ENCODE results near the gene KDM5B. TPM values are rescaled to one million over a fixed set of nuclear protein-coding genes. Genes with fewer than 3 reads are reported as not detected.
A peak's percentile ranks its signal among the peaks of the same experiment; 100 is the strongest.

KDM5B gene
- 13.5 TPM for polyA plus RNA-seq (2012; ENCODE audit: missing spikeins)

- FAIRE-seq: no peak
- DNase-seq (ENCODE audit: insufficient read length): peak; percentile 44
- peak; percentile 74 for TF ChIP-seq POLR2AphosphoS5 (IDR thresholded peaks at IDR 0.05; ENCODE audit: low read depth, low read length)
- peak; percentile 91 for TF ChIP-seq POLR2A (IDR thresholded peaks at IDR 0.05; ENCODE audit: low read depth, low read length)
- TF ChIP-seq TAF1 (IDR thresholded peaks at IDR 0.05; ENCODE audit: borderline replicate concordance, low read depth, low read length): no peak
Observed at GRCh38 chr1:202807926-202808757, at the start of gene KDM5B. Gene KDM5B (minus strand): TSS chr1:202808421. CDS start chr1:202808305, 116 bp downstream.

- no peak for DNase-seq (ENCODE audit: insufficient read length)
- no peak for TF ChIP-seq POLR2AphosphoS5 (IDR thresholded peaks at IDR 0.05; ENCODE audit: low read depth, low read length)
- no peak for TF ChIP-seq POLR2A (IDR thresholded peaks at IDR 0.05; ENCODE audit: low read depth, low read length)
- TF ChIP-seq TAF1 (IDR thresholded peaks at IDR 0.05; ENCODE audit: borderline replicate concordance, low read depth, low read length): no peak
- FAIRE-seq: no peak
Observed at GRCh38 chr1:202857136-202857610, 49.0 kb upstream of the KDM5B start.

GRCh38 chr1:202856014-202856413 is 47.8 kb upstream of the KDM5B start:
- no peak for TF ChIP-seq POLR2A (IDR thresholded peaks at IDR 0.05; ENCODE audit: low read depth, low read length)
- TF ChIP-seq POLR2AphosphoS5 (IDR thresholded peaks at IDR 0.05; ENCODE audit: low read depth, low read length): no peak
- no peak for TF ChIP-seq TAF1 (IDR thresholded peaks at IDR 0.05; ENCODE audit: borderline replicate concordance, low read depth, low read length)
- FAIRE-seq (no peak), DNase-seq (ENCODE audit: insufficient read length) (no peak)

- DNase-seq (ENCODE audit: insufficient read length): no peak
- FAIRE-seq: no peak
- no peak for TF ChIP-seq POLR2A (IDR thresholded peaks at IDR 0.05; ENCODE audit: low read depth, low read length)
Observed at GRCh38 chr1:202854787-202855186, 46.6 kb upstream of the KDM5B start.

GRCh38 chr1:202852163-202852904 is 44.1 kb upstream of the KDM5B start:
- DNase-seq (ENCODE audit: insufficient read length) (peak; percentile 38), FAIRE-seq (no peak)
- no peak for TF ChIP-seq POLR2AphosphoS5 (IDR thresholded peaks at IDR 0.05; ENCODE audit: low read depth, low read length)
- TF ChIP-seq TAF1 (IDR thresholded peaks at IDR 0.05; ENCODE audit: borderline replicate concordance, low read depth, low read length): no peak
- no peak for TF ChIP-seq POLR2A (IDR thresholded peaks at IDR 0.05; ENCODE audit: low read depth, low read length)

- FAIRE-seq (peak; percentile 33), DNase-seq (ENCODE audit: insufficient read length) (no peak)
- TF ChIP-seq TAF1 (IDR thresholded peaks at IDR 0.05; ENCODE audit: borderline replicate concordance, low read depth, low read length): no peak
- TF ChIP-seq POLR2A (IDR thresholded peaks at IDR 0.05; ENCODE audit: low read depth, low read length): no peak
- no peak for TF ChIP-seq POLR2AphosphoS5 (IDR thresholded peaks at IDR 0.05; ENCODE audit: low read depth, low read length)
Observed at GRCh38 chr1:202850593-202851362, 42.6 kb upstream of the KDM5B start.

GRCh38 chr1:202848191-202848542 is 39.9 kb upstream of the KDM5B start:
- no peak for TF ChIP-seq POLR2AphosphoS5 (IDR thresholded peaks at IDR 0.05; ENCODE audit: low read depth, low read length)
- TF ChIP-seq POLR2A (IDR thresholded peaks at IDR 0.05; ENCODE audit: low read depth, low read length): no peak
- no peak for TF ChIP-seq TAF1 (IDR thresholded peaks at IDR 0.05; ENCODE audit: borderline replicate concordance, low read depth, low read length)
- FAIRE-seq (peak; percentile 33), DNase-seq (ENCODE audit: insufficient read length) (peak; percentile 42)

GRCh38 chr1:202844935-202845334 is 36.7 kb upstream of the KDM5B start:
- no peak for TF ChIP-seq TAF1 (IDR thresholded peaks at IDR 0.05; ENCODE audit: borderline replicate concordance, low read depth, low read length)
- no peak for TF ChIP-seq POLR2AphosphoS5 (IDR thresholded peaks at IDR 0.05; ENCODE audit: low read depth, low read length)
- TF ChIP-seq POLR2A (IDR thresholded peaks at IDR 0.05; ENCODE audit: low read depth, low read length): no peak
- FAIRE-seq: no peak
- DNase-seq (ENCODE audit: insufficient read length): no peak

- TF ChIP-seq POLR2A (IDR thresholded peaks at IDR 0.05; ENCODE audit: low read depth, low read length) (no peak), POLR2AphosphoS5 (IDR thresholded peaks at IDR 0.05; ENCODE audit: low read depth, low read length) (no peak), TAF1 (IDR thresholded peaks at IDR 0.05; ENCODE audit: borderline replicate concordance, low read depth, low read length) (no peak)
- no peak for FAIRE-seq
- no peak for DNase-seq (ENCODE audit: insufficient read length)
Observed at GRCh38 chr1:202844259-202844658, 36.0 kb upstream of the KDM5B start.

GRCh38 chr1:202843081-202843480 is 34.9 kb upstream of the KDM5B start:
- FAIRE-seq (no peak), DNase-seq (ENCODE audit: insufficient read length) (no peak)
- TF ChIP-seq POLR2A (IDR thresholded peaks at IDR 0.05; ENCODE audit: low read depth, low read length): no peak
- TF ChIP-seq TAF1 (IDR thresholded peaks at IDR 0.05; ENCODE audit: borderline replicate concordance, low read depth, low read length): no peak
- no peak for TF ChIP-seq POLR2AphosphoS5 (IDR thresholded peaks at IDR 0.05; ENCODE audit: low read depth, low read length)

- DNase-seq (ENCODE audit: insufficient read length): no peak
- TF ChIP-seq POLR2A (IDR thresholded peaks at IDR 0.05; ENCODE audit: low read depth, low read length) (no peak), TAF1 (IDR thresholded peaks at IDR 0.05; ENCODE audit: borderline replicate concordance, low read depth, low read length) (no peak), POLR2AphosphoS5 (IDR thresholded peaks at IDR 0.05; ENCODE audit: low read depth, low read length) (no peak)
- FAIRE-seq: no peak
Observed at GRCh38 chr1:202837746-202838262, 29.6 kb upstream of the KDM5B start.

Data from GM12892 (cell line).